NCI-H1930 (cell line): ENCODE measurements around the gene CACNG5.

Experiments
- DNase-seq, 2 experiments: peaks; one replicate each; lab custom pipeline; 2025; lab: John Stamatoyannopoulos, UW

Gene CACNG5

GRCh38 chr17:66904760-66905624, 70.1 kb downstream of the CACNG5 start:
- no peak for DNase-seq

GRCh38 chr17:66906321-66907278, 71.7 kb downstream of the CACNG5 start:
- DNase-seq: peak; percentile 70 to 77

GRCh38 chr17:66909804-66910373, 75.0 kb downstream of the CACNG5 start:
- no peak for DNase-seq

- no peak for DNase-seq
These were observed 75.9 kb downstream of the CACNG5 start for GRCh38 chr17:66910651-66911285.

- peak; percentile 16 to 31 for DNase-seq
These were observed 80.3 kb downstream of the CACNG5 start for GRCh38 chr17:66915204-66915611.

GRCh38 chr17:66915792-66916191, 80.9 kb downstream of the CACNG5 start:
- DNase-seq: no peak

- no peak for DNase-seq
These were observed 82.0 kb downstream of the CACNG5 start for GRCh38 chr17:66916946-66917345.

- DNase-seq: no peak
These were observed 84.0 kb downstream of the CACNG5 start for GRCh38 chr17:66918896-66919295.

GRCh38 chr17:66920435-66920834, 85.5 kb downstream of the CACNG5 start:
- no peak for DNase-seq

- no peak for DNase-seq
These were observed 86.0 kb downstream of the CACNG5 start for GRCh38 chr17:66920950-66921349.

GRCh38 chr17:66923886-66924285, 89.0 kb downstream of the CACNG5 start:
- DNase-seq: no peak

GRCh38 chr17:66925811-66926500, 91.0 kb downstream of the CACNG5 start:
- DNase-seq: no peak

GRCh38 chr17:66928949-66929348, 94.0 kb downstream of the CACNG5 start:
- DNase-seq: no peak

- no peak for DNase-seq
These were observed 94.7 kb downstream of the CACNG5 start for GRCh38 chr17:66929591-66929990.

- DNase-seq: no peak
These were observed 96.0 kb downstream of the CACNG5 start for GRCh38 chr17:66930933-66931332.

GRCh38 chr17:66932311-66932710, 97.4 kb downstream of the CACNG5 start:
- no peak for DNase-seq

- DNase-seq: no peak
These were observed 99.1 kb downstream of the CACNG5 start for GRCh38 chr17:66934040-66934439.
